ENCODE measurements around the gene SERPINF2. TPM values are rescaled to one million over a fixed set of nuclear protein-coding genes. Genes with fewer than 3 reads are reported as not detected.

SERPINF2 gene
- total and polyA plus RNA-seq, 2 donors from 2014 or later = 30.6 to 209 TPM

- Histone ChIP-seq H3K9me3 (ENCODE audit: control insufficient read depth in 2 of 3, insufficient read depth in 1 of 3, low read length in 3 of 3) (no peaks in the 10 kb centered on the region), H3K27me3 (ENCODE audit: control insufficient read depth, insufficient read depth, low read length) (no peaks in the 10 kb centered on the region), H3K4me1 (ENCODE audit: control insufficient read depth in 2 of 3, insufficient read depth in 2 of 3, low read depth in 1 of 3, low read length in 3 of 3) (peaks cover 0 to 22% (median 7%) of the 10 kb centered on the region in 3 donors), H3K27ac (ENCODE audit: low read depth in 2 of 2, low read length in 2 of 2) (peak overlapping the region; percentile 80 to 89), H3K9ac (ENCODE audit: low read length in 3 of 3) (peak overlapping the region in 1 of 3 donors; percentile 24), H3K4me3 (ENCODE audit: low read length in 3 of 3) (peak overlapping the region in 1 of 3 donors; percentile 11), H3K36me3 (ENCODE audit: control insufficient read depth in 2 of 3, insufficient read depth in 3 of 3, low read length in 3 of 3) (peaks cover 0 to 18% (median 0%) of the 10 kb centered on the region in 3 donors)
- peak; percentile 58 for TF ChIP-seq CTCF (IDR thresholded peaks at IDR 0.05; ENCODE audit: borderline replicate concordance, extremely low read depth, insufficient read depth)
- DNase-seq = peak in 4 of 5 donors; percentile 47 to 83 (median 78)
- no peak for FAIRE-seq
- intact Hi-C loops (cut with DNase I) = no loop called here
Observed at GRCh38 chr17:1783834-1784611, 41.4 kb downstream of the SERPINF2 start.

DNA sequence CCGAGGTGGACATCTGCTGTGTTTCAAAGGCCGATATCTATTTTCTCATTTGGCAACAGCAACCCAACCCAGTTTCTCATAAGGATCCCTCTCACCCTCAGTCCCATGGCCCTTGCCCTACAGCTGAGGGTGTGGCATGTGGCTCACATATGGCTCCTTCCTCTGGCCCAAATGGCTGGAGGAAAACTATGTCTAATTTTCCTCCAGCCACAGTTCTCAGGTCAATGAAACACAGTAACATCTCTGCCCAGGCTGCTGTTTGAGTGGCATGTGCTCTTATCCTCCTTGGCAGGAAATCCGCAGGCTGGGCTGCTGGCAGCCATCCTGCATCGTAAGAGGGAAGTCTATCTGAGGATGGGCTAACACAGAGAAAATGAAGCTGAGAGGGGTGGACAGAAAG lies 43.3 kb downstream of the SERPINF2 start:
- Histone ChIP-seq H3K9me3 (ENCODE audit: control insufficient read depth in 2 of 3, insufficient read depth in 1 of 3, low read length in 3 of 3) (no peaks in the 10 kb centered on the region), H3K9ac (ENCODE audit: low read length in 3 of 3) (no peak overlapping the region), H3K27me3 (ENCODE audit: control insufficient read depth, insufficient read depth, low read length) (no peaks in the 10 kb centered on the region), H3K36me3 (ENCODE audit: control insufficient read depth in 2 of 3, insufficient read depth in 3 of 3, low read length in 3 of 3) (peaks cover 0 to 18% (median 0%) of the 10 kb centered on the region in 3 donors), H3K27ac (ENCODE audit: low read depth in 2 of 2, low read length in 2 of 2) (no peak overlapping the region), H3K4me3 (ENCODE audit: low read length in 3 of 3) (no peak overlapping the region), H3K4me1 (ENCODE audit: control insufficient read depth in 2 of 3, insufficient read depth in 2 of 3, low read depth in 1 of 3, low read length in 3 of 3) (peaks cover 0 to 22% (median 7%) of the 10 kb centered on the region in 3 donors)
- intact Hi-C loops (cut with DNase I) = no loop called here
- peak in 1 of 5 donors; percentile 26 for DNase-seq
- no peak for FAIRE-seq
- TF ChIP-seq CTCF (IDR thresholded peaks at IDR 0.05; ENCODE audit: borderline replicate concordance, extremely low read depth, insufficient read depth) = no peak

GRCh38 chr17:1786708-1787107 lies 44.0 kb downstream of the SERPINF2 start:
- DNase-seq = peak in 1 of 5 donors; percentile 13
- intact Hi-C loops (cut with DNase I) = no loop called here
- H3K9me3 ChIP-seq (ENCODE audit: control insufficient read depth in 2 of 3, insufficient read depth in 1 of 3, low read length in 3 of 3) = no peaks in the 10 kb centered on the region

More at GRCh38 chr17:1786708-1787107, 44.0 kb downstream of the SERPINF2 start:
- no peak overlapping the region for H3K4me3 ChIP-seq (ENCODE audit: low read length in 3 of 3)
- H3K36me3 ChIP-seq (ENCODE audit: control insufficient read depth in 2 of 3, insufficient read depth in 3 of 3, low read length in 3 of 3) = peaks cover 0 to 12% (median 0%) of the 10 kb centered on the region in 3 donors
- H3K4me1 ChIP-seq (ENCODE audit: control insufficient read depth in 2 of 3, insufficient read depth in 2 of 3, low read depth in 1 of 3, low read length in 3 of 3) = peaks cover 0 to 22% (median 7%) of the 10 kb centered on the region in 3 donors
- no peaks in the 10 kb centered on the region for H3K27me3 ChIP-seq (ENCODE audit: control insufficient read depth, insufficient read depth, low read length)
- H3K27ac ChIP-seq (ENCODE audit: low read depth in 2 of 2, low read length in 2 of 2) = peak overlapping the region in 1 of 2 donors; percentile 9
- H3K9ac ChIP-seq (ENCODE audit: low read length in 3 of 3) = no peak overlapping the region
- no peak for FAIRE-seq
- TF ChIP-seq CTCF (IDR thresholded peaks at IDR 0.05; ENCODE audit: borderline replicate concordance, extremely low read depth, insufficient read depth) = no peak

All from kidney (tissue), 14 donors.